Kidney capillary endothelial cell (primary cell): ENCODE results near the gene GANAB.
A peak's percentile ranks its signal among the peaks of the same experiment; 100 is the strongest.
"Not testable (repeated sequence)": the region's sequence is repeated elsewhere in the genome, so short reads cannot be mapped to it uniquely, and the experiment has no call there.

Experiments
- DNase-seq: peaks from one replicate; pipeline ENCODE4 v3.0.0-alpha.2; 2018; ENCODE audit warnings: low spot score

GANAB gene

DNA sequence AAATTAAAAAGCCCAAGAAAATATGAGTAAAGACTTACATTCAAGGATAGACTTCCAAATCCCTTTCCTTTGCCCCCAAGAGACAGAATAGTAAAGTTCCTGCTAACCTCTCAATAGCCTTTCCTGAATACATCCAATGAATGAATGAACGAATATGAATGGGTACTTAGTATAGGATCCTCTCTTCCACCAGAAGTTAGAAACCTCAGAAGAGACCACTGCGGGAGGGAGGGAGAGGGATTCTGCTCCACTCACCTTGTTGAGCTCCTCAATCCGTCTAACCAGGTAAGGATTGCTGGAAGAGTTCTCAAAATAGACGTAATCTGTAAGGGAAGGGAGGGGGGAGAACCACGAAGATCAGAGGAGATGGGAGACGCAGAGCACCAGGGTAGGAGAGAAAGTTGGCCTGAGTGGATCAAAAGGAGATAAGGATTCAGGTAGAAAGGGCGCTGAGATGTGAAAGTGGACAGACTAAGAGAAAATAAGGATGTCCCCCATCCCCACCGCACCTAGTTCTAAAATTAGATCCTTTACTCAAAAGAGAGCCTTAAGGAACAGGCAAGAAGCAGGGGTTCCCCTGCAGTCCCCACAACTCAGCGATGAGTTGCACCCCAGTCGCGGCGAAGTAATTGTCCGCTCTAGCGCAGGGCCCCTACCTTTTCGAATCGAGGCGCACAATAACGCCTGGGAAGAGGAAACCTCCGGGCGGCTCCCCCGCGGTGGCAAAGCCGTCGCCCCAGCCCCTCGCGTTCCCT lies 45.9 kb downstream of the GANAB start:
- DNase-seq: no peak

DNA sequence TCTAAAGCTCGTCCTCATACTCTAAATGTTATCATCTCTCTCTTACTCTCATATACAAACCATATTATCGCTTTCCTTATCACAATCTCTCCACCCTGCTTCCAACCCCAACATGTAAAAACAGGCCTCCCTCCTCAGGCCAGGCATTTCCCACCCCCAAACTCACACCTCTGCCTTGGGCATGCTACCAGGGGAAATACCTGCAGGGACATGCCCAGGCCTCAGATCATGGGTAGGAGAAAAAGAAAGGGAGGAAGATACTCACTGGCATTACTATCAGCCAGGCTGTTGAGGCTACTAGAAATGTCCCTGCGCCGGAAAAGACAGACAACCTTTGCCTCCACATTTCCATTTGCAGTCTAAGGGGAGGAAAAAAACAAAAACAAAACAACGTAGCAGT lies 46.5 kb downstream of the GANAB start:
- DNase-seq: no peak

DNA sequence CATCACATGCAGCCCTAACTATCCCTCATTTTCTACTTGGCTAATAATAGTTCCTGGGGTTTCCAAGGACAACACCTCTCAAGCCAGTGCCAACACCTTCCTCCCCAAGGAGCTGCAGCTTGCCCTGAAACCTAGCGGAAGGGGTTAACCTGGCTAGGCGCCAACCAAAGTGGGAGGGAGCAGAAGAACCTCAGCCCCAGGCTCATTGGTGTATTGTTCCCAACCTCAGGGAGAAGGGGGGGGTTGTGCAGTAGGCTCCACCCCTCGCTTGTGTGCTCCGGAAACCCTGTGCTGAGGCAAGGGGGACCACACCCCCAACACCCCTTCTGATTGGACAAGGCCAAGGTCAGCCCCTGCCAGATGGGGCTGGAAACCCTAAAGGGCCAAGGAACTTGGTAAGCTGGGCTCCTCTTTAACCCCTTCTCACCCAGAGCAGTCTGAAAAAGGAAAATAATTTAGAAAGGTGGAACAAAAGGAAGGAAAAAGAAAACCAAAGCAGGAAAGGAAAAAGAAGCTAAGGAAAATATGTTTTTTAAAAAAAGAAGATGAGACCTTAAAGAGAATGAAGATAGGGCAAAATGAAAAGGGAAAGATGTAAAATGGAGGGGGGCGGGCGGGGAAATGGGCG lies 47.2 kb downstream of the GANAB start:
- DNase-seq: peak; percentile 98

DNA sequence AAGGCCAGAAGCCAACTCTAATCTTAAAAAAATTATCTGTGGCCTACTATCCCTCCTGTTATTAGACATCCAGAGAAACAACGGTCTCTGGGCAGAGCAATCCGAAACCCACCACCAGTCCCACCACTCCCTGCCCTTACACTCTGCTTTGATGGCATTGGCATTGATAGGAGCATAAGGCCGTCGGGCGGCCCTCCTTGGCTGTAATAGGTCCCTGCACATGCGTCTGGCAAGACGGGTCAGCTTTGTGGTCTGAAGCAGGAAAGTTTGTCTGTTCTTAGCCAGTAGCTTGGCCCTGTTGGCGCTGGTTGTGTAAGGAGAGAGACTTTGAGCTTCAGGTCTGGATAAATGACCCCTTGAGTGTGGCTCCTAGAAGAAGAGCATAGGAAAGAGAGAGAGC lies 51.3 kb downstream of the GANAB start:
- DNase-seq: no peak

DNA sequence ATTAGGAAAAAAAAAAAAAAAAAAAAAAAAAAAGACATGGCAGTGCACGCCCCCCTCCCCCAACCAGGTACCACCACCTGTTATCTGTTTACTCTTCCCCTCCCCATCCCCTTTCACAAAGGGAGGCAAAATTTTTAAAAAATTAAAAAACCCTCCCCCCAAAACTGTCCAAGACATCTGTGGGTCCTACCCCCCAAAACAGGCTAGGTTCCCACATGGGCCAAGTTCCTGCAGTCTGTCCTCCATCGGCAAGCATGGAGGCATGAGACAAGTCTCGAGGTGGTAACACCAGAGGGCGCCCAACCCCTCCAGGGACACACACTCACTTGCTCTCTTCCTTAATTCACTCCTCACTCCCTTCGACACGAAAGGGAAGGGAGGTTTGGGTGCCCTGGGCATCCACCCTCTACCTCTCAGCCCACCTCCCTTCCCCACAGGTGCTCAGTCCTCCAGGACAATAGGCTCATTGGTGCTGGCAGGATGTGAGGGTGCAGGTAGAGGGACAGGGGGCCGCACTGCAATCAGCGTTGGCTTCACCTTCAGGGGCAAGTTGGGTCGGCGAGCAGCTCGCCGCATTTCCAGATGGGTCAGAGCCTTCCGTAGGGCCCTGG lies 52.9 kb downstream of the GANAB start:
- no peak for DNase-seq

DNA sequence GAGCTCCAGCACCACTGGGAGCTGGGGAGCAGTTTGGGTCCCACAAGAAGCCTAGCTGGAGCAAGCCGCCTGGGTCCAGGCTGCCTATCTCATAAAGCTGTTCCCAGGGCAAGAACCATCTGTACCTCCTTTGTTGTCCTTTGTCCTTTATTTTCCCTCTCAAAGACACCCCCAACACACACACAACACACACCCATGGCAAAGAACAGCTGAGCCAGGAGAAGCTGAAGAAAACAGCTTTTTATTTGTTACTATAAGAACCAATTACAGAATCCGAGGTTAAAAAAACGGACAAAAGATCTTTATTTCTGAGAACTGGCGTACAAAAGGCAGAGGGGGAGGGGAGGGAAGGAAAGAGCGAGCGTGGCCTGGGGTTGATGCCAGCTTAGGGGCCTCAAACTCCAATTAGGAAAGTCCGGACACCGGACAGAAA lies 53.4 kb downstream of the GANAB start:
- no peak for DNase-seq

DNA sequence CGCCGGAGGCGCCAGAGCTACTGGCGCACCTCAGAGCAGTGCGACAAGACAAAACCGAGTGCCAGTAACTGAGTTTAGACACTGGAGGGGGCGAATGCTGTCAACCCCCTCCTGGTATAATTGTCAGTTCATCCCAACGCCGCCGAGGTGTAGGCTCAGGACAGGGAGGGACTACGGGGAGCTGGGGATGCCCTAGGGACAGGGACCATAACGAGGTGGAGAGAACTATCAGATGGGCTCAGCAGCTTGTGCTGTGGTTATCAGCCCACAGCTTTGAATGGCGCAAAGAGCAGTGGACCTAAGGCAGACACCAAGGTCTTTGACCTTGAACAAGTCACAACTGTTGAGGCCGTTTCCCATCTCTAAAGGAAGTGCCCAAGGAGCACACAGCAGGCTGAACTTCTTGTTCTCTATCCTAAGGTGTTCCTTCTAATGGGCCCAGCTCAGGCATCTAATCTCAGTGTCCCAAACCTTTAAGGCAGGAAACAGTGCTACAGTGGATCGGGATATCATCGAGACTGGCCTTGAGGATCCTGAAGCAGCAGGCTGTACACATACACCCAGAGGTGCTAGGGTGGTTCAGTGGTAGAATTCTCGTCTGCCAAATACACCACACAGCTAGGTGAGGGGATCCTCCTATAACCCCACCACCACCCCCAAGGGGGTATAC lies 54.1 kb downstream of the GANAB start:
- no peak for DNase-seq

DNA sequence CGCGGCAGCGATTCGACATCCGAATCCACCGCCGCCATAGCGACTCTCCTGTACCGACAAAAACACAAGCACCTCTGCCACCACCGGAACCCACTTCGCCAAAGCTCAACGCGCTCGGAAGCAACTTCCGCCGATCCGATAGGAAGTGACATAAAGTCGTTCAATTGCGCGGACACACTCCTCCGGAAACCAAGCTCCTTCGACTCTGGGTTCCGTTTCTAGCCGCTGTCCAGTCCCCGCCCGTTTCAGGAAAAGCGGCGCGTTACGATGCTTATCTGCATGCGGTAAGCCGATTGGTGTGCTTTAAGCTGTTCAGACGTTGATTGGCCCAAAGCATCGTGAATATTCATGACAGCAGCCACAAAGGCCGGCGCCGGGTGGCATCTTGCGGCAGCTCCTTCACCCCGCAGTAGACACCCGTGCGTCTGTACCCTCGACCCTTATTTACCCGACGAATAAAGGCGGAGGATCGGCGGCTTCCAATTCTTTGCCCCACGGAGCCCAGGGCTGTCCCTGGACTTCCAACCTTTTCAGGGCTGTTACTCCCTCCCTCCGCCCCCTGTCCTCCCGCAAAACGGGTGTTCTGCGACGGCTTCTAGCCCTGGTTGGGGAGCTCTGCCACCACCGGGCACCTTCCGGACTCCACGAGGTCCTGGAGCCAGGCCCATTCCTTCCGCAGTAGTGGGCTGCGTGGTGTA lies 54.8 kb downstream of the GANAB start, which contains the start of gene TUT1:
TSS of gene TUT1 (minus strand) at position 76 of the 698 bp plus-strand sequence. CDS start at position 38, 38 bp downstream.
- peak; percentile 99 for DNase-seq

DNA sequence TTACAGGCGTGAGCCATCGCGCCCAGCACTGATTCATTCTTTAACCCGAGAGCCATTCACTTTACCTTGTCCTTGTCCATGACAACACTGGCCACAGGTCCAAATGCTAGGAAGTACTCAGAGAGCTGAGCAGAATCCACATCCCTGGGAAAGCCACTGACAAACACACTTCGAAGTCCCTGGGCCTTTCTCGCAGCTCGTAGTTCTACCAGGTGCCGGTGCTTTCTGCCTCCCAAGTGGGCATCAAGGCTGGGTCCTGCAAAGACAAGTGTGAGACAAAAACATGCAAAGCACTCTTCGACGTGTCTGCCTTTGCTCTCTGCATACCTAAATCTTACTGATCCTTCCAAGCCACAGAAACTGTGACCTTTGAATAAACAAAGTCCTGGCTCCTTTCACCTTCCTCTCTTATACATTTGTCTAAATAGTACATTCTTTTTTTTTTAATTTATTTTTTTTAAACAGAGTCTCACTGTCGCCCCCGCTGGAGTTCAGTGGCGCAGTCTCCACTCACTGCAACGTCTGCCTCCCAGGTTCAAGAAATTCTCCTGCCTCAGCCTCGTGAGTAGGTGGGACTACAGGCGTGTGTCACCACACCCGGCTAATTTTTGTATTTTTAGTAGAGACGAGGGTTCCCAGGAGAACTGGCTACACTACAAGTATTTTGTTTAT lies 57.3 kb downstream of the GANAB start:
- no peak for DNase-seq

DNA sequence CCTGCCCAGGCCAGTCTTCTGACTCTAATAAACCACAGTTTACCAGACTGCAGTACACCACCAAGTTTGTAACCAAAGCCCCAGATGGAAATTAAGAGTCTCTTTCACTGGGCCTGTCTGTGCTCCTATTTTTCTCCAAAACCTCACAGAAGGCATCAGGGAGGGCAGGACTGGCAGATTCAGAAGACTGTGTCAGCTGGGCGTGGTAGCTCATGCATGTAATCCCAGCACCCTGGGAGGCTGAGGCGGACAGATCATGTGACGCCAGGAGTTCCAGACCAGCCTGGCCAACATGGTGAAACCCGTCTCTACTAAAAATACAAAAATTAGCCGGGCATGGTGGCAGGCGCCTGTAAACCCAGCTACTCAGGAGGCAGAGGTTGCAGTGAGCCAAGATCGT lies 61.1 kb downstream of the GANAB start:
- DNase-seq: not testable (repeated sequence)

DNA sequence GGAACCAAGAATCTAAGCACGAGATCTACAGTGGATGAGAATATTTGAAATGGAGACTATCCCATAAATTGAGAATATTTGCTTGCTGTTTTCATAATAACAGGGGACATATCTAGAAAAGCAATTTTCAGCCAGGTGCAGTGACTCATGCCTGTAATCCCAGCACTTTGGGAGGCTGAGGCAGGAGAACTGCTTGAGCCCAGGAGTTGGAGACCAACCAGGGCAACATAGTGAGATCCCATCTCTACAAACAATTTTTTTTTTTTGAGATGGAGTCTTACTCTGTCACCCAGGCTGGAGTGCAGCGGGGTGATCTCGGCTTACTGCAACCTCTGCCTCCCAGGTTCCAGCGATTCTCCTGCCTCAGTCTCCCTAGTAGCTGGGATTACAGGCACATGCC lies 64.7 kb downstream of the GANAB start:
- not testable (repeated sequence) for DNase-seq

- DNase-seq: no peak
These were observed 65.3 kb downstream of the GANAB start for GRCh38 chr11:62580959-62581715.

GRCh38 chr11:62579252-62579651 lies 67.2 kb downstream of the GANAB start:
- no peak for DNase-seq

- DNase-seq: no peak
These were observed 67.9 kb downstream of the GANAB start for GRCh38 chr11:62578541-62578940.

DNA sequence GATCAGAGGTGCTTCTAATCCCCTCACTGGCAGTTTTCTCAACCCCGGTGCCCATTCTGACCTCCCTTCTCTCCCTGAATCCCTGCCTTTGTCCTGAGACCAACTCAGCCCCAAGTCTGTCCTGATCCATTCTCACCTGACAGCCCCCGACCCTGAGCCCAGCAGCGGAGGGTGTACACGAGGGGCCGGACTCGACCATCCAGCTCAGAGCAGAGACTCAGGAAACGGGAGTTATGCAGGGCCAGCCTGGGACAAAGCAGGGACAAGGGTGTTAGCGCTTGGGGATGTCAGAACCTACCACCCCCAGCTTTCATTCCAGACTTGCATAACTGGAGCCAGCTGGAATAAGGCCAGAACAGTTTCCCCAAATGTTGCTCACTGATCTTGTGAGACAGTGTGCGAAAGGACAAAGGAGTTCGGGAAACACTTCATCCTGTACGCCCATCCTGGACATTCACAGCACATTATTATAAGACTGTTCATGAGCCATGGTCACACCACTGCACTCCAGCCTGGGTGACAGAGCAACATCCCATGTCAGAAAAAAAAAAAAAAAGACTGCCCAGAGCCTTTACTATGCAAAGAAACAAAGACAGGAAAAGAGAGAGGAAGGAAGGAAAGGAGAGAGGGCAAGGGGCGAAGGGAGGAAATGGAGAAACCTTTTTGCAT lies 69.2 kb downstream of the GANAB start:
- DNase-seq: peak; percentile 96

DNA sequence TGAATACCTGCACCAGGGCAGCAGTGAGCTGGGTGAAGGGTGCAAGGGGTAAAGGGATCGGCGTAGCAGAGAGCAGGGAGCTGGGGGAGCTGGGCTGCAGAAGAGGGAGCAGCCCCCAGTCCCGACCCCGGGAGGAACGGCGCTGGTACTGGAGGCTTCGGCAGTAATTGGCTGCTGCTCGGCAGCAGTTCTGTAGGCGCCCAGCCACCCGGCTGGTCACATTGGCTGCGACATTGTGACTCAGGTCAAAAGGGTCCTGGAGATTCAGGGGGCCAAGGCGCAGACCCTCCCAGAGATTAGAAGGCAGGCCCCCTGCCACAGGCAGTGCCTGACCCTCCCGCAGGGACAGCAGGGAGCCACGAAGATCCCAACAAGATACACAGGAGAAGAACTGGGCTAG lies 70.6 kb downstream of the GANAB start:
- DNase-seq: no peak

GRCh38 chr11:62575156-62575555 lies 71.3 kb downstream of the GANAB start:
- no peak for DNase-seq
